RWPE2 (cell line): ENCODE measurements around the gene KAT7.

Source experiments
- ATAC-seq: fragments of 200-7000 bp; cut with Tn5 transposase; 3 replicates; pipeline ENCODE4 v1.9.1; 2021; ENCODE audit warnings: low read depth
- DNase-seq: peaks from one replicate; pipeline ENCODE4 v3.0.0-alpha.2; 2020; ENCODE audit warnings: low spot score
- H3K27ac ChIP-seq: fragments of 450-650 bp; 2 replicates; pipeline ENCODE4 v1.5.1; 2017; ENCODE audit warnings: mild to moderate bottlenecking; ENCODE audit not compliant: poor library complexity, severe bottlenecking
- H3K27me3 ChIP-seq: fragments of 250-450 bp; sonication (Bioruptor Pico); 2 replicates; pipeline ENCODE4 v1.5.1; 2021; ENCODE audit warnings: mild to moderate bottlenecking, moderate library complexity; ENCODE audit not compliant: insufficient read depth, poor library complexity, severe bottlenecking
- H3K36me3 ChIP-seq: fragments of 250-450 bp; sonication (Bioruptor Pico); 2 replicates; pipeline ENCODE4 v1.5.1; 2020; ENCODE audit warnings: low read depth, mild to moderate bottlenecking, moderate library complexity
- H3K4me1 ChIP-seq: fragments of 250-450 bp; sonication (Bioruptor Pico); 2 replicates; pipeline ENCODE4 v1.5.1; 2021; ENCODE audit warnings: mild to moderate bottlenecking, moderate library complexity; ENCODE audit not compliant: insufficient read depth, poor library complexity, severe bottlenecking
- H3K4me3 ChIP-seq: fragments of 250-450 bp; sonication (Bioruptor Pico); 2 replicates; pipeline ENCODE4 v1.5.1; 2021; ENCODE audit warnings: mild to moderate bottlenecking, moderate library complexity; ENCODE audit not compliant: severe bottlenecking
- H3K9me3 ChIP-seq: fragments of 250-450 bp; sonication (Bioruptor Pico); 2 replicates; pipeline ENCODE4 v1.5.1; 2021; ENCODE audit warnings: mild to moderate bottlenecking, moderate library complexity; ENCODE audit not compliant: severe bottlenecking
- TF ChIP-seq, protein P1 (sequence below): fragments of 450-650 bp; IDR thresholded peaks from one replicate; pipeline ENCODE4 v1.5.1; 2017; ENCODE audit warnings: mild to moderate bottlenecking, moderate library complexity; ENCODE audit not compliant: poor library complexity, severe bottlenecking

The KAT7 gene

DNA sequence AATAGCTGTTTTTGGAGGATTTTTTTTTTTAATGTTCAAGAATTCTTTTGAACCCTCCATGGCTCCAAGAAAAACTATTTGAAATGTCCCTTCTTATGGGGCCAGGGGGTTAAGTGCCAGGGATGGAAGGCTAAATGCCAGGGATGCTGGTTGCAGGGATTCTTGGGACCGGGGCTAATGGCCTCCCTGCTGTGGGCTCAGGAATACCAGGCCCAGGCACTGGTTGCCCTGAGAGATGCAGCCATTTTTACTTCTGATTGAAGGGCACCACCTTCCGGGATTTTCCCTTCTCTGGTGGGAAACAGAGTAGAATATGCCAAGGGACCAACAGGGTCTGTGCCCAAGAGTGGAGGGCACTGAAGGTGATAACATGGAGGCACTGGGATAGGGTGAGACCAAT, 10.9 kb upstream of the KAT7 start:
- Histone ChIP-seq H3K27ac (no peak overlapping the region), H3K4me3 (no peak overlapping the region), H3K36me3 (no peaks in the 10 kb centered on the region), H3K9me3 (no peaks in the 10 kb centered on the region), H3K4me1 (no peaks in the 10 kb centered on the region), H3K27me3 (no peaks in the 10 kb centered on the region)
- ATAC-seq = no peak
- DNase-seq = no peak
- TF ChIP-seq, protein P1, sequence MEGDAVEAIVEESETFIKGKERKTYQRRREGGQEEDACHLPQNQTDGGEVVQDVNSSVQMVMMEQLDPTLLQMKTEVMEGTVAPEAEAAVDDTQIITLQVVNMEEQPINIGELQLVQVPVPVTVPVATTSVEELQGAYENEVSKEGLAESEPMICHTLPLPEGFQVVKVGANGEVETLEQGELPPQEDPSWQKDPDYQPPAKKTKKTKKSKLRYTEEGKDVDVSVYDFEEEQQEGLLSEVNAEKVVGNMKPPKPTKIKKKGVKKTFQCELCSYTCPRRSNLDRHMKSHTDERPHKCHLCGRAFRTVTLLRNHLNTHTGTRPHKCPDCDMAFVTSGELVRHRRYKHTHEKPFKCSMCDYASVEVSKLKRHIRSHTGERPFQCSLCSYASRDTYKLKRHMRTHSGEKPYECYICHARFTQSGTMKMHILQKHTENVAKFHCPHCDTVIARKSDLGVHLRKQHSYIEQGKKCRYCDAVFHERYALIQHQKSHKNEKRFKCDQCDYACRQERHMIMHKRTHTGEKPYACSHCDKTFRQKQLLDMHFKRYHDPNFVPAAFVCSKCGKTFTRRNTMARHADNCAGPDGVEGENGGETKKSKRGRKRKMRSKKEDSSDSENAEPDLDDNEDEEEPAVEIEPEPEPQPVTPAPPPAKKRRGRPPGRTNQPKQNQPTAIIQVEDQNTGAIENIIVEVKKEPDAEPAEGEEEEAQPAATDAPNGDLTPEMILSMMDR = no peak

DNA sequence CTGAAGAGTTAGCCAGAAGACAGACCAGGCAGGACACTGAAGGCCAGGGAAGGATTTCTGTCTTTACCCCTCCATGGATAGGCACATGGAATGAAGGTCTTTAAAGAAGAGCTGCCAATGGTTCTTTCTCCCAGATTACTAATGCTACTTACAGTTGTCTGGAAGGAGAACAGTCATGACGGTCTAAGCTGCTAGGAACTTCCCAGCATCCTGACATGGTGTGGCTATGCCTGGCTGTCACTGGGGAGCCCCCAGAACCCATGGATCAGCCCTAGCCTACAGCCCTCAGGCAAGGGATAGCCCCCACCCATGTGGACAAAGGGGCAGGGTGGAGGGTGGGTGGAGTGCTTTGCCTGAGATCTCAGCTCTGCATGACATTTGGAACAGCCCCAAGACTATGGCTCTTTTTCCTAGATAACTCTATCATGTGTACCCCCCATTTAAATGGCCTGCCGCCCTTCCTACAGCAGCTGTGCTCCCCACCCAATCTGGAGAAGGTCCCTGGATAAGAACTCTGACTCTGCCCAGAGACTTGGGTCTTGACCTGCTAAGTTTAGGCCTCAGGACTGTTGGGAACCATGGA, 9.2 kb upstream of the KAT7 start:
- no peaks in the 10 kb centered on the region for H3K27me3 ChIP-seq
- H3K4me3 ChIP-seq = no peak overlapping the region
- H3K36me3 ChIP-seq = no peaks in the 10 kb centered on the region
- DNase-seq = no peak
- H3K4me1 ChIP-seq = no peaks in the 10 kb centered on the region
- no peak overlapping the region for H3K27ac ChIP-seq
- ATAC-seq = peak; percentile 11; the same call in 1 of the 3 replicates
- no peaks in the 10 kb centered on the region for H3K9me3 ChIP-seq
- TF ChIP-seq, protein P1 = no peak

DNA sequence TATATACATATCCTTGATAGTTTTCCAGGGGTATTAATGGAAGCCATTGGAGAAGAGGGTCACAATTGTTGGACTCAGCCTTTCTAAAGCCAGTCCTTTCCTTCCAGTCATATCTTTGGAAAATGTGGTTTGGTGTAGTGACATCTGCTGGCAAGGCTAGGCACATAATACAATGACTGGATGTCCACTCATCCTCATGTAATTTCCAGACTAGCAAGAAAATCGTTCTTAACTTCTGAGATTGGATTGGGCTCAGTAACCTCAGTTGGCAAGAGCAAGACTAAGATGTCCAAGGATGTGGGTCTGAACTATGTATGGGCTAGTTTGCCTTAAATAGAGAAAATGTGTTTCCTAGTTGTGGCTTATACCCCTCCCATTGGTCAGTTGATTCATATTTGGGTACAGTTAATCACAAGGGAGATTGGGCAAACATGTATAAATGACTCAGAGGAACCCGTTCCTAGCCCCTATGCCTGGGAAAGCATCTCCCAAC, 8.7 kb upstream of the KAT7 start:
- Histone ChIP-seq H3K4me3 (no peak overlapping the region), H3K27me3 (no peaks in the 10 kb centered on the region), H3K9me3 (no peaks in the 10 kb centered on the region), H3K36me3 (no peaks in the 10 kb centered on the region), H3K4me1 (no peaks in the 10 kb centered on the region), H3K27ac (no peak overlapping the region)
- TF ChIP-seq, protein P1 = peak; percentile 79
- ATAC-seq (peak; percentile 74), DNase-seq (no peak)

DNA sequence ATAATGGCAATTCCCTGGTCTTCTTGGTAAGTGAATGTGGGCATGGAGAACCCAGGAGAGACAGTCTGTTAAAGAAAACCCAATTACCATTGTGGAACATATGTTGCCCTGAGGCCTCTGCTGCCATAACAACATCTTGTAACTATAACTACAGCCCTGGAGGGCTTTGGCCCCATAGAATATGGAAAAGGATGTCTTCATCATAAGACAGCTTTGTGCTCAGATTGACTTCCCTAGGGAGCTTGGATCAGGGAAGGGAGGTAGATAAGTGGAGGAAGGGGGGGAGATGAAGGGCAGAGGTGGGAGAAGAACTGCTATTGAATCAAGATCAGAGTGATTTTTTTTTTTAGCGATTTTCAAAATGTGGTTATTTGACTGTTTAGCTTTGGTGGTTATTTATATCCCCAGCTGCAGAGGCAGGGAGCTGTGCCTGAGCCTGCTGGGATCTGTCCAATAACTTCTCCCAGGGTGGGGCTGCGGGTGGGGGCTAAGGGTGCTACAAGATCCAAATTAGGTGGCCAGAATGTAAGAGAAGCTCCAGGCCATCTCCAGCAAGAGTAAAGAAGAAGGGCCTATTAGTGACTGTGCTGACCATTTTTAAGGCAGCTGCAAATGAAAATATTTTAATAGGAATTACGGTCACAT, 5.3 kb upstream of the KAT7 start:
- Histone ChIP-seq H3K36me3 (no peaks in the 10 kb centered on the region), H3K4me3 (no peak overlapping the region), H3K27me3 (no peaks in the 10 kb centered on the region), H3K27ac (no peak overlapping the region), H3K9me3 (no peaks in the 10 kb centered on the region), H3K4me1 (no peaks in the 10 kb centered on the region)
- no peak for DNase-seq
- ATAC-seq = no peak
- TF ChIP-seq, protein P1 = no peak

DNA sequence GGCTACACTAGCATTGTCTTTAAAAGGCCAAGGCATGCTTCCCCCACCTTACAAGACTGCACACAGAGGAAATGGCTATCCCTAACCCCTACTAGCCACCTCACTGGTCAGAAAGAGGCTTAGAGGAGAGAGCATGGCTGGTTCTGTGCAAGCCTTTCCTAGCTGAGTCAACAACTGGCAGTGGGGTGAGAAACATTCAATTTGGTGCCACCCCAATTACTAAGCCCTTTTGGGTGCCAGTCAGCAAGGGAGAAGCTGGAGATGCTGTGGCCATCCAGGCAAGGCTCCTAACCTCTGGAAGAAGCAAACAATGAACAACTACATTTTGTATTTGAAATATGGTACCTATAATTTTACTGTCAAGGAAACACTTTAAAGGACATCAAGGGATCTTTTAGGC, 4.7 kb upstream of the KAT7 start:
- Histone ChIP-seq H3K36me3 (no peaks in the 10 kb centered on the region), H3K4me3 (no peak overlapping the region), H3K9me3 (no peaks in the 10 kb centered on the region), H3K4me1 (no peaks in the 10 kb centered on the region), H3K27me3 (no peaks in the 10 kb centered on the region), H3K27ac (no peak overlapping the region)
- TF ChIP-seq, protein P1 = no peak
- ATAC-seq (no peak), DNase-seq (no peak)
